GM13976 (cell line): ENCODE results near the gene GPR68.
"Not testable (repeated sequence)": the region's sequence is repeated elsewhere in the genome, so short reads cannot be mapped to it uniquely, and the experiment has no call there.

Experiments
- DNase-seq: peaks from one replicate; pipeline ENCODE4 v3.0.0; 2012; ENCODE audit warnings: low spot score
- CTCF ChIP-seq: IDR thresholded peaks from 2 replicates; pipeline ENCODE4 v1.5.1; 2012; ENCODE audit warnings: borderline replicate concordance, mild to moderate bottlenecking; ENCODE audit not compliant: insufficient read depth; ENCODE audit errors: extremely low read depth, missing control alignments, control extremely low read depth
- in situ Hi-C: fragments of 300-500 bp; cut with MboI; formaldehyde crosslinking; loops from one replicate; pipeline ENCODE4 v1.12.0; 2022; ENCODE audit warnings: low sequenced_read_pairs, mixed read lengths, inconsistent platforms; ENCODE audit not compliant: unreplicated experiment

The GPR68 gene

GRCh38 chr14:91227183-91227628 lies 17.3 kb downstream of the GPR68 start:
- in situ Hi-C loops = no loop called here
- TF ChIP-seq CTCF = no peak
- DNase-seq = no peak

DNA sequence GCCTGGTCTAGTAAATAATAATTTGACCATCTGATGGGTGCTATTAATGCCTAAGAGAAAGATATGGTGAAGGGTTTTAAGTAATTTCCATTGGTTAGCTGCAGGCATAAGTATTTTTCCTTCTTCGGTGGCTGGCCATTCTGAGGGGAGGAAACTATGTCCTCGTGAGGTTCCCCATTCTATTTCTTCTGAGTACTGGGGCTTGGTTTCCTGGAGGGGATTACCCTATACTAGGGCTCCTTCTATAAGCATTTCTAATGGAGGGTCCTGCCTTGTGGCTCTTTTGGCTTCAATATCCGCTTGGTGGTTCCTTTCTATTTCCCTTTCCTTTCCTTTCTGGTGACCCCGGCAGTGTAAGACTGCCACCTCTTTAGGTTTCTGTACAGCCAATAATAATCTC lies 18.1 kb downstream of the GPR68 start:
- in situ Hi-C loops, DNase-seq: not testable (repeated sequence)

- in situ Hi-C loops = no loop called here
- no peak for TF ChIP-seq CTCF
- no peak for DNase-seq
These were observed 19.5 kb downstream of the GPR68 start for GRCh38 chr14:91225025-91225424.

DNA sequence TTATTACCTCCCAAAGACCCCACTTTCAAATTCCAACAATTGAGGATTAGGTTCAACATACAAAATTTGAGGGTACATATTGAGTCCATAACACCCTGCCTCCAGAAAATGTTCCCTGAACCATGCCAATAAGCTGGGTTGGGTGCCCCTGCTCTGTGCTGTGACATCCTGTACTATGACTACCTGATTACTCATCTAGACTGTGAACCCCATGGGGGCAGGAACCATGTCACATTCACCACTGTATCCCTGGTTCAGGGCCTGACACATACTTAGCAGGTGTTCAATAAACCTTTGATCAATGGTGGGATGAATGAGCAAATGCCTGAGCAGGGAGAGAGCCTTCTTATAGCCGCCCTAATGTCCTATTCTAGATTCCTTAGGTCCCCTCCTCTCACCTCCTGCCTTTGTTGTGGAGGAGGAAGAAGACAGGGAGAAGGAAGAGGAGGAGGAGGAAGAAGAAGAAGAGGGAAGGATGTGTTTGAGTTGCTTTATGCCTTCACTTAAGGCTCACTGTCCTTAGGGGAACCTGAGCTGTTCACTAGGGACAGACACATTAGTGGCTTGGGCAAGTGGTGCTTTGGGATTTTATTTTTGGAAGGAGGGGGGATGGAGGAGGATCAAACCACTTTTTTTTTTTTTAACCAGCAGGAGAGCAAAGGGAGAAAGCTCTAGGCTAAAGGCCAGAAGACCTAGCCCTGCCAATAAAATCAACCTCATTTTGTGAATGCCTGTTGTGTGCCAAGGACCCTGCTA lies 21.3 kb downstream of the GPR68 start:
- in situ Hi-C loops = no loop called here
- no peak for DNase-seq
- no peak for TF ChIP-seq CTCF

DNA sequence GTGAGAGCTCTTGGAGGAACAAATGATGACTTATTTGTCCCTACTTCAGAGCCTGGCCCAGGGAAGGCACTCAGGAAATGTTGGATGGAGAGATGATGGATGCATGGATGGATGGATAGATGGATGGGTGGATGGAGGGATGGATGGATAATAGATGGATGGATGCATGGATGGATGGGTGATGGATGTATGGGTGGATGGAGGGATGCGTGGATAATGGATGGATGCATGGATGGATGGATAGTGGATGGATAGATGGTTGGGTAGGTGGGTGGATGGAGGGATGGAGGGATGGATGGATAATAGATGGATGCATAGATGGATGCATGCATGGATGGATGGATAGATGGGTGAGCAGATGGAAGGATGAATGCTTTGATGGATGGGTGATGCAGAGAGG lies 23.2 kb downstream of the GPR68 start:
- TF ChIP-seq CTCF = no peak
- DNase-seq = no peak
- in situ Hi-C loops = no loop called here

DNA sequence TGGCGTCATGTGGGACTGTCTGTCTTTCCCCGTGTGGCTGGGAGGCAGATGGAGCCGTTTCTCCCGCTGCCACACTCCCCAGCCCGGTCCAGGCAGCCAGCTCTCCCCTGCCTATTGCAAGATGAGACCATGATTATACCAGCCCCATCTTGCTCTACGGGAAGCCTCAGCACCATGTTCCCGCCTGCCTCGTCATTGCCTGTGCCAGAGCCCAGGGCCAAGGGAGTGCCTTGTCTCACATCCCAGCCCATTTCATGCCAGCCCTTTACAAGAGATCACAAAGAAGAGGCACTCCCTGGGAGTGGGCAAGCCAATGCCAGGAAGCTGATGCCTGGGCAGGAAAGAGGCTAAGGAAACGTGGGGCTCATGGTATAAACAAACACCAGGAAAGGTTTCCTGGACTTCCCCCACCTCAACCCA lies 23.9 kb downstream of the GPR68 start:
- no peak for TF ChIP-seq CTCF
- in situ Hi-C loops = no loop called here
- DNase-seq = no peak

GRCh38 chr14:91219517-91220389 lies 24.8 kb downstream of the GPR68 start:
- TF ChIP-seq CTCF = no peak
- in situ Hi-C loops = no loop called here
- DNase-seq = no peak
